HG03439 (cell line): Measurements from ENCODE around the gene LRSAM1.

Experiments
- ATAC-seq: cut with Tn5 transposase; IDR thresholded peaks from one replicate; pipeline ENCODE4 v1.9.1; 2021; ENCODE audit warnings: mild to moderate bottlenecking, moderate library complexity; ENCODE audit not compliant: unreplicated experiment

The LRSAM1 gene

DNA sequence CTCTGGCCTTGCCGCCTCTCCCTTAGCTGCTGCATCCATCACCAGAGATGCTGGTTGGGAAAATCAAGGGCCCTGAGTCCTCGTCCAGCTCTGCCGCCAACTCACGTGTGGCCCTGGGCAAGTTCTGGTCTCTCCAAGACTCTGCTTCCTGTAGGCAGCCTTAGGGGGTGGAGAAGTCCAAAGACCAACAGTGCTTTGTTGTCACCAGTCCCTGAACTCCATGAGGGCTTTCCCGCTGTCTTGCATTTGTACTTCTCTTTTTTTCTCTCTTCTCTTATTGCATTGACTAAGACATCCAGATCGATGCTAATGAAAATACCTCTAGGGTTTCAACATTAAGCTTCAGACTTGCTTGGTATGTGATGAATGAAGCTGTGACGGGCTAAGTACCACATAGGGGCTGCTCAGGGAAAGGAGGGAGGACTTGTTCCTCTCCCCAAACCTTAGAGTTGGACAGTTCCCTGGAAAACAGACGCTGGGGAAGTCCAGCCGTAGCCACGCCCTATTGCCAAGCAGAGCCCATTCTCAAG is 97.1 kb downstream of the LRSAM1 start:
- ATAC-seq: no peak

DNA sequence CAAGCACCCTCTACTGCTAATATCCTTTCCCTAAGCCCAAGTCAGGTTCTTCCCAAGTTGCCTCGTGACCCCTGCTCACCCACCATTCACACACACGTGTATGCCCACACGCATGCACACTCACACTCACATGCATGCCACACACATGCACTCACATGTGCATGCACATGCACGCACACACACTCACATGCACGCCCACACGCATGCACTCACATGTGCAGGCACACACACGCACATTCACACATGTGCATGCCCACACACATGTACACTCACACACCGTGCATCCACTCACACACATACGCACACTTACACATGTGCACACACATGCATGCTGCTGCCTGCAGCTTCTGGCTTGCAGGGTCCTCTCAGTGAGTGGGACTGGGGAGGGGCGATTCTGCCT is 97.9 kb downstream of the LRSAM1 start:
- no peak for ATAC-seq

DNA sequence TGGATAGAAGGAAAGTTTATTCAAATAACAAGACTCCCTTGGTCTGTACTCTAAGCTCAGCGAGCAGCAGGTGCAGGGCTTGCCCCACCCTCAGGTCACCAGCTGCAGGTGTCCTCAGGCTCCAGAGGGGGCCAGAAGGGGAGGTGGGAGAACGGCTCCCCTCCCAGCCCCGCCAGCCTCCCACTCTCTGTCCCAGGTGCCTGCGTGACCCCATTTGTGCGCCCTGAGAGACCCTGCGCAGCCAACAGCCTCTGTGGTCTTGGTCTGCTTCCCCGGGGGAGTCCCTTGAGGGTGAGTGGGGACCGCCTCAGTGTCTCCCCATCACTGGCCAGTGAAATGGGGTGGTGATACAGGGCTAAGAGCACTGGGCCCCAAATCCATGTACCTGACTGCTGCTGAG is 98.4 kb downstream of the LRSAM1 start:
- no peak for ATAC-seq

DNA sequence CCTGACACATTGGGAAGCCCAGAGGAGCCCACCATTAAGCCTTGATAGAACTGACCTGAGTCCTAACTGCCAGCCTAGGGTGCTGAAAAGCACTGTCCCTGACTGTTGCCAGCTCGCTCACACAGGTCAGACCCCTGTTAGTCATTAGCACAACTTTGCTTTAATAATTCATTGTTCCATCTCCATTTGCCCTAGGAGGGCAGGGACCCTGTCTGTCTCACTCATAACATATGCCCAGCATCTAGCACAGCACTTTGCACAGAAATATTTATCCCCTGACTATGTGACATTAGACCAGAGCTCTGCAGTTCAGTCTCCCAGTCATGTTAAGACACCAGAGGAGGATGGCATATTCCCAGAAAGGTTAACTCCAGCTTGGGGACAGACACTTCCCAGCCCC is 99.0 kb downstream of the LRSAM1 start:
- ATAC-seq: no peak

DNA sequence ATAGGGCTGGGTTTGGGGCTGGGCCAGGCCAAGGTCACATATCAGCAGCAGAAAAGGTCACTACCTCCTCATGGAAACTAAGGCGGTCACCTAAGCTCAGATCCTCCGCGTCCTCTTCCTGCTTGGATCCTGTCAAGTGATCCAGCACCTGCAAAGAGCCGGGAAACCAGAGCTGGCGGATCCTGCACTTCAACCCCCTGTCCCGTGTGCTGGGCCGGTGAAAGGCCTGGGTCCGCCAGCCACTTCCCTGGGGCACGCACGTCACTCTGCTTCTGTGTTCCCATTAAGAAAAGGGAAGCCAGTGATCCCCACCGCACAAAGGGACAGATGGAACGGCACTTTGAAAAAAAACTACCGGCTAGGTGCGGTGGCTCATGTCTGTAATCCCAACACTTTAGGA is 99.4 kb downstream of the LRSAM1 start:
- ATAC-seq: no peak
